Pancreas (tissue), 10 donors: Measurements from ENCODE around the gene CKAP2. TPM values are rescaled to one million over a fixed set of nuclear protein-coding genes. Genes with fewer than 3 reads are reported as not detected.

Source experiments
- ATAC-seq, 4 donors: fragments of 200-7000 bp; cut with Tn5 transposase; one replicate each; pipeline versions ENCODE4 v1.8.0 to v1.9.1; 2020; ENCODE audit warnings: mild to moderate bottlenecking in 4 of 4, moderate library complexity in 4 of 4
- DNase-seq, 6 donors: peaks; one replicate each; pipeline ENCODE4 v3.0.0-alpha.2; 2020
- FAIRE-seq: peaks from 2 replicates; lab custom pipeline; 2012; peaks lifted over from hg19 to GRCh38; lab: Jason Lieb, UNC
- H3K27ac ChIP-seq, 4 donors: fragments of 200-600 bp; sonication (generic); 1 replicate in 3 of 4; 2 replicates in 1 of 4; pipeline versions ENCODE4 v1.5.0 to v1.8.0; 2020
- H3K27me3 ChIP-seq, 4 donors: fragments of 200-600 bp; one replicate each; pipeline ENCODE4 v1.8.0; 2021
- H3K36me3 ChIP-seq, 3 donors: fragments of 200-600 bp; sonication (generic) in 1 of 3; one replicate each; pipeline versions ENCODE4 v1.5.0 to v1.8.0; 2020 to 2021
- H3K4me1 ChIP-seq, 3 donors: fragments of 200-600 bp; one replicate each; pipeline ENCODE4 v1.8.0; 2021
- H3K4me3 ChIP-seq, 4 donors: fragments of 200-600 bp; sonication (generic) in 2 of 4; one replicate each; pipeline versions ENCODE4 v1.5.0 to v1.8.0; 2020 to 2021
- H3K9me3 ChIP-seq, 4 donors: fragments of 200-600 bp; one replicate each; pipeline ENCODE4 v1.8.0; 2021
- CTCF ChIP-seq, 4 donors: fragments of 200-600 bp; sonication (generic) in 3 of 4; IDR thresholded peaks; one replicate each; pipeline versions ENCODE4 v1.5.0 to v1.8.0; 2021; ENCODE audit warnings: antibody characterized with exemption in 4 of 4
- WGBS, 2 donors: extraction: QIAGEN DNeasy Blood & Tissue Kit; methylation state at CpG; one replicate each; pipeline ENCODE4 v1.1.7; 2013; 5-methylcytosine and 5-hydroxymethylcytosine counted together
- intact Hi-C, 3 donors: fragments of 100-400 bp; cut with DNase I; formaldehyde crosslinking; loops; one replicate each; pipeline versions ENCODE4 v1.11.1 to v1.14.2; 2022
- polyA plus RNA-seq, 2 donors: library from polyadenylated mRNA; stranded (reverse); fragments of 200-250 nt; gene quantifications; one replicate each; pipeline ENCODE4 v1.2.3, GENCODE V29; 2013
- total RNA-seq, 6 donors: library from RNA; stranded (reverse); fragmentation: NEBNext Ultra II Directional in 4 of 6; extraction: Animal tissue kit (Norgen Biotek cat#: 25700) in 4 of 6; gene quantifications; one replicate each; pipeline versions ENCODE4 v1.2.1 to v1.2.4, GENCODE V29; 2021 to 2023
- donor health status: healthy with polysubstance abuse.
- donor health status: DM: no; HTN: no; CAD: no; lungs with moderate emphysema.
- donor health status: DM: no; HTN: no; CAD: no.
- donor health status: control.
- donor health status: control.
- donor health status: Bipolar disorder and iron deficiency.
- donor health status: DM: yes; HTN: yes; CAD: no.
- donor health status: DM: no; HTN: no; CAD: no.
- donor health status: DM: no; HTN: no; CAD: no.
- donor health status: DM: yes; HTN: yes; CAD: no.

The CKAP2 gene
- total and polyA plus RNA-seq, 8 donors = 0.49 to 6.2 (median 1.7) TPM

DNA sequence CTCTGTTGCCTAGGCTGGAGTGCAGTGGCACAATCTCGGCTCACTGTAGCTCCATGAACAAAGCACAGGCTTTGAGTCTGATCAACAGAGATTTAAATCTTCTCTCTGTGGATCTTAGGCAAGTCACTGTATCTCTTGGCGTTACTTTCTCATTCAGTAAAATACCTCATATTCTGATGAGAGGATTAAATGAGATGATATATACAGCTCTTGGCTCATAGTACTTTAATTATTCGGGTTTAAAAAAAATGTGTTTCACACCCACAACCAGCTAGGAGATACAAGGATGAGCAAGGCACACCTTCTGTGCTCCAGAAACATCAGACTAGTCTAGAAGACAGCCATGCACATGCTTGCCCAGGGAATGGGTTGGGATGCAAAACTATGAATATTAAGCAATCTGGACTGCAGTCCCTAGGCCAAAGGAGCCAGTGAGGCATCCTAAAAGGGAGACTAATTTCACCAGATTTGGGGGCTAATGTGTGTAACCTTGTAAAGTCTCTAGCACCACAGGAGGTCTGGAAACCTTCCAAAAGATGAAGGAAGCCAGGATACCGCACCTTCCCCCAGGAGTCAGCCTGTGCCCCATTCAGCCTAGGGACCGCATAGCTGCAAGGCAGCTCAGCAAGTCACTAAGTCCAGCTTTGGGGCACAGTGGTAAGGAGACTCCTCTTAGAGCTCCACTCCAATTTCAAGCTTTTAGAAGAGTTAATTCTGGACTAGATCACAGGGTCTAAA, 7.3 kb upstream of the CKAP2 start:
- intact Hi-C loops = no loop called here
- no peaks in the 10 kb centered on the region for H3K27me3 ChIP-seq
- WGBS, 2 donors = 75 to 89% methylated on average over 5 of the region's 5 CpGs
- no peak for FAIRE-seq
- peaks cover 0 to 22% (median 9%) of the 10 kb centered on the region in 3 donors for H3K4me1 ChIP-seq
- ATAC-seq = no peak
- H3K9me3 ChIP-seq = no peaks in the 10 kb centered on the region
- no peak for DNase-seq
- no peak for TF ChIP-seq CTCF (IDR thresholded peaks at IDR 0.05)
- H3K27ac ChIP-seq = no peak overlapping the region
- no peak overlapping the region for H3K4me3 ChIP-seq
- H3K36me3 ChIP-seq = no peaks in the 10 kb centered on the region

DNA sequence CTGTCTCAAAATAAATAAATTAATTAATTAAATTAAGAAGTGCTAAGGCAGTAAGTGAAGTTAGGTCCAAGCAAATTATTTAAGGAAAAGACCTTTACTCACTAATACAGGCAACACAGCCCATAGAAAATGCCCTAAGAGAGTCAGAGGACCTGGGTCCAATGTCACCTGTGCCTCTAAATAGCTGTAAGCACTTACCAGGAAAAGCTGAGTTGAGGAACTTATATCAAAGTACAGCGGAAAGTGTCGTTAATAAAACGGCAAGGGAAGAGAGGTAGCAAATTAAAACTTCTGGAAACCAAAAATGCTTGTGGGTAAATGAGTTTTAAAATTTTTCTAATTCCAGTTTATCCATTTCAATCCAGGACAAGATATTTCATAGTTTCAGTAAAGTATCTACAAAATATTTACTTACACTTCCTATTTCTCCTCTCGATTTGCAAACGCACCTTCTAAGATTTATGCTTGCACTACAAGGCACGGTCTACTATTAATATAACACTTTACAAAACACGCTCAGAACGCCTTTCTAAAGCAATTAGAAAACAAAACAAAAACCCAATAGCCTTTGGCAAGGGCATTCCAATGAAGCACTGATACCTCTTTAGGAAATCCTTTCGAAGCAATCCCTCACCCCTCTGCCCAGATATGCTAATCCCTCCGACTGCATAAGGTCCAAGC, 5.8 kb upstream of the CKAP2 start:
- H3K36me3 ChIP-seq = no peaks in the 10 kb centered on the region
- FAIRE-seq (no peak), ATAC-seq (no peak), DNase-seq (no peak)
- H3K27ac ChIP-seq = peak overlapping the region; percentile 86 to 97 (median 95)
- H3K27me3 ChIP-seq = no peaks in the 10 kb centered on the region
- no peaks in the 10 kb centered on the region for H3K9me3 ChIP-seq
- TF ChIP-seq CTCF (IDR thresholded peaks at IDR 0.05) = no peak
- WGBS, 2 donors = 4% methylated on average over 10 of the region's 10 CpGs
- intact Hi-C loops = no loop called here
- H3K4me3 ChIP-seq = peak overlapping the region; percentile 79 to 95 (median 86)
- peaks cover 0 to 26% (median 9%) of the 10 kb centered on the region in 3 donors for H3K4me1 ChIP-seq

DNA sequence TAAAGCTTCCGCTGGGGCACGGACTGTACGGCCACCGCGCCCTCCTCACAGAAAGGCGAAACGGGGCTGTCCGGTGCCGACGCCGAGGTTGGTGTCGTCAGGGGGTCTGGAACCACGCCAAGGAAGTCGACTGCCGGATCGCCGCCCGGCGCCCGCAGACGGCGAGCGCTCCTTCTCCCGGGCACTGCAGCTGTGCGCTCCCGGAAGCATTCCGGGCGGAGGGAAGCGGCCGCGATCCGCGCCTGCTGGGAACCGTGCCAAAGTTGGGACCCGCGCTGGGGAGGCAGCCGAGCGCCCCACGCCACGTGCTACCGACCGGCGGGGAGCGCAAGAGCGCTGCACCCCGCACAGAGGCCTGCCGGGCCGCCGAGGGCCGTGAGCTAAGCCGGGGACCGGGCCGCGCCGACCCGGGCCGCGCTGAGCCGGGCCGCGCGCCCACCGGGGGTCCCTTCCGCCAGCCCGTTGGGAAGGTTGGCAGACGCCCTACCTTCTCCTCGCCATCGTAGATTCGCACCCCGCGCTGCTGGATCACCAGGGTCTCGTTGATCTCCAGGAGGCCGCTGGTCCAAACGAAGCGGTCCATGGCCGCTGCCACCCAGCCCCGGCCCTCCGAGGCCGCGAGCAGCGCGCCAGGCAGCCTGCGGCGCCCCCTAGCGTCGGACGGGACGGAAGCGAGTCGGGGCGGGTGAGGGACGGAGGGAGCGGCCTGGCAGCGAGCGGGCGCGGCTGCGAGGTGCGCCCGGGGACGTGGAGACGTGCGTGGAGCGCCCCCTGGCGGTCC, 5.1 kb upstream of the CKAP2 start, which contains the start of gene VPS36:
TSS of gene VPS36 (minus strand) at position 623 of the 781 bp plus-strand sequence. CDS start at position 583, 40 bp downstream.
- peak; percentile 92 to 100 (median 96) for DNase-seq
- intact Hi-C loops = no loop called here
- FAIRE-seq = no peak
- H3K9me3 ChIP-seq = no peaks in the 10 kb centered on the region
- H3K27me3 ChIP-seq = no peaks in the 10 kb centered on the region
- ATAC-seq = peak; percentile 87 to 91 (median 88)
- TF ChIP-seq CTCF (IDR thresholded peaks at IDR 0.05) = peak; percentile 100
- peaks cover 0 to 26% (median 9%) of the 10 kb centered on the region in 3 donors for H3K4me1 ChIP-seq
- peak within 1 kb of the TSS; percentile 79 to 95 (median 86) for H3K4me3 ChIP-seq
- H3K27ac ChIP-seq = peak within 1 kb of the TSS; percentile 86 to 97 (median 95)
- H3K36me3 ChIP-seq = no peaks in the 10 kb centered on the region
- WGBS, 2 donors = 0% methylated on average over 79 to 105 of the region's 105 CpGs

GRCh38 chr13:52450793-52451116, 4.5 kb upstream of the CKAP2 start:
- H3K4me3 ChIP-seq = peak overlapping the region in 2 of 4 donors; percentile 79 to 93

More at GRCh38 chr13:52450793-52451116, 4.5 kb upstream of the CKAP2 start:
- peak in 2 of 4 donors; percentile 1 to 28 for TF ChIP-seq CTCF (IDR thresholded peaks at IDR 0.05)
- no peaks in the 10 kb centered on the region for H3K27me3 ChIP-seq
- WGBS, 2 donors = 5 to 13% methylated on average over 5 to 8 of the region's 8 CpGs
- peaks cover 0 to 26% (median 9%) of the 10 kb centered on the region in 3 donors for H3K4me1 ChIP-seq
- intact Hi-C loops = no loop called here
- no peak for DNase-seq
- no peaks in the 10 kb centered on the region for H3K9me3 ChIP-seq
- no peak for ATAC-seq
- H3K36me3 ChIP-seq = no peaks in the 10 kb centered on the region
- H3K27ac ChIP-seq = peak overlapping the region in 1 of 4 donors; percentile 97
- FAIRE-seq = no peak
